Loucy (cell line): ENCODE measurements around the gene NIN.

Source experiments
- EZH2phosphoT487 ChIP-seq: fragments of 200-600 bp; IDR thresholded peaks from 2 replicates; pipeline ENCODE4 v1.6.1; 2018; ENCODE audit warnings: antibody characterized with exemption, mild to moderate bottlenecking, moderate library complexity, borderline replicate concordance
- TF ChIP-seq, protein P1 (sequence below): fragments of 200-600 bp; sonication (generic); conservative IDR thresholded peaks from 2 replicates; pipeline ENCODE4 v1.5.1; 2014; ENCODE audit warnings: mild to moderate bottlenecking, antibody characterized with exemption, low read length

GRCh38 chr14:50791201-50791600 is 39.8 kb downstream of the NIN start:
- TF ChIP-seq, protein P1, sequence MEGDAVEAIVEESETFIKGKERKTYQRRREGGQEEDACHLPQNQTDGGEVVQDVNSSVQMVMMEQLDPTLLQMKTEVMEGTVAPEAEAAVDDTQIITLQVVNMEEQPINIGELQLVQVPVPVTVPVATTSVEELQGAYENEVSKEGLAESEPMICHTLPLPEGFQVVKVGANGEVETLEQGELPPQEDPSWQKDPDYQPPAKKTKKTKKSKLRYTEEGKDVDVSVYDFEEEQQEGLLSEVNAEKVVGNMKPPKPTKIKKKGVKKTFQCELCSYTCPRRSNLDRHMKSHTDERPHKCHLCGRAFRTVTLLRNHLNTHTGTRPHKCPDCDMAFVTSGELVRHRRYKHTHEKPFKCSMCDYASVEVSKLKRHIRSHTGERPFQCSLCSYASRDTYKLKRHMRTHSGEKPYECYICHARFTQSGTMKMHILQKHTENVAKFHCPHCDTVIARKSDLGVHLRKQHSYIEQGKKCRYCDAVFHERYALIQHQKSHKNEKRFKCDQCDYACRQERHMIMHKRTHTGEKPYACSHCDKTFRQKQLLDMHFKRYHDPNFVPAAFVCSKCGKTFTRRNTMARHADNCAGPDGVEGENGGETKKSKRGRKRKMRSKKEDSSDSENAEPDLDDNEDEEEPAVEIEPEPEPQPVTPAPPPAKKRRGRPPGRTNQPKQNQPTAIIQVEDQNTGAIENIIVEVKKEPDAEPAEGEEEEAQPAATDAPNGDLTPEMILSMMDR = no peak
- no peak for TF ChIP-seq EZH2phosphoT487
